Bladder microvascular endothelial cell (primary cell): ENCODE measurements around the gene PDE12. TPM values are rescaled to one million over a fixed set of nuclear protein-coding genes. Genes with fewer than 3 reads are reported as not detected.

Experiments
- total RNA-seq: library from RNA; depleted of rRNA; stranded (reverse); fragments of >200 nt; gene quantifications from 2 replicates; pipeline ENCODE4 v1.2.3, GENCODE V29; 2014

Gene PDE12
- 9.4 and 23.3 TPM in 2 replicates for total RNA-seq

GRCh38 chr3:57555738-57556458 is at the start of gene PDE12:
Gene PDE12, plus strand, starts transcription at chr3:57556274. Its CDS starts 106 bp downstream, at chr3:57556380.

GRCh38 chr3:57544181-57545125 is 11.6 kb upstream of the PDE12 start, which contains the start of gene DNAH12:
Gene DNAH12, minus strand, starts transcription at chr3:57544344. Its CDS starts 1,474 bp downstream, at chr3:57542870.

GRCh38 chr3:57597127-57597923 is 41.3 kb downstream of the PDE12 start, which contains the start of gene ARF4:
Gene ARF4, minus strand, starts transcription at chr3:57597344. Its CDS starts 204 bp downstream, at chr3:57597140.

Other genes with a start within 250 kb of the PDE12 start
- under 0.01 and 0.16 TPM in 2 replicates for gene DNAH12, start 11.9 kb upstream of the PDE12 start, total RNA-seq
- 88.4 and 164 TPM in 2 replicates for gene ARF4, start 41.1 kb downstream of the PDE12 start, total RNA-seq
- 17.2 and 22.7 TPM in 2 replicates for gene DENND6A, start 136.8 kb downstream of the PDE12 start, total RNA-seq
- 25.3 and 44.2 TPM in 2 replicates for gene SLMAP, start 200.0 kb downstream of the PDE12 start, total RNA-seq